Measurements from ENCODE around the gene FRMD4A.
"Not testable (repeated sequence)": the region's sequence is repeated elsewhere in the genome, so short reads cannot be mapped to it uniquely, and the experiment has no call there.

Gene FRMD4A

DNA sequence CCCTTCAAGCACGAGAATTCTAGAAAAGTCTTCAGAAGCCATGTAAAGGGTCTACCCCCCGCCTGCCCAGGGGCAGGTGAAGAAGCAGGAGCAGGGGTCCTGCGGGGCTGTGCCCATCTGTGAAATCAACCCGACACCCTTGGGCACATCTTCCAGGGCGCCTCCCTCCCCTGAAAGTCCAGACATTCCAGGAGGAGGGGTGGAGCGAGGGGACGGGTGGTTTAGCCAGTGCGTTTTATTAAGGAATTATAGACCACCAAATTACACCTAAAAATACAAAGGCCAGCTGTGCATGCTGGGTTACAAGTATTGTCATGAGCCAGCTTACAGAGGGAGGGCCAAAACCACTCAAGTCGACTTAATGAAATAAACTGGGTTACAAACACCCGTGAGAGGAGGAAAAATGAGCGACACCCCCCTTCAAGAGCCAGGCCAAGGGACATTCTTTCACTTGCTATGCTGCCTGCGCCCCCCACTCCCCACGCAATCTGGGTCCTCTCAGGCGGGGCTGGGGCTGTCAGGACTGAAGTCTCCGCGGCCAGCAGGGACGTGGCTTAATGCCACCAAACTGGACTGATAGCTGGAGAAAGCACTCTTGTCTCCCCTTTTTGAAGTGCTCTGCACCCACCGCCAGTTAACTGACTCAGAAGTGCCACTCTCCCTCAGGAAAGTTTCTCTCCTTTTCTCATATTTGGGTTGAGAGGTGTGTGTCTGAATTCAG, 360.3 kb downstream of the FRMD4A start:
- no peak for DNase-seq

DNA sequence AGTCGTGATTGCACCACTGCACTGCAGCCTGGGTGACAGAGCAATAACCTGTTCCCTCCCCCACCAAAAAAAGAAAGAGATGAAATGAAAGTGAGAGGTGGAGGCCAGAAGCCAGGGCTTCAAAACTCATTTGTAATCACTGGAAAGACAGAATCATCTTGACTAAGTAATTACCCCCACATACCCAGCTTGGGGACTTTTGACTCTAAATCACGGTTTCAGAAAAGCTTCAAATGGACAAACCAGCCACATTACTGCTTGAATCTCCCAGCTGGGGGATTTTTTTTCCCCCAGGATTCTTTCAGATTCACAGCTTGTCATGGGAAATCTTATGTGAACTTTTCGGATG, 361.0 kb downstream of the FRMD4A start:
- DNase-seq: no peak

DNA sequence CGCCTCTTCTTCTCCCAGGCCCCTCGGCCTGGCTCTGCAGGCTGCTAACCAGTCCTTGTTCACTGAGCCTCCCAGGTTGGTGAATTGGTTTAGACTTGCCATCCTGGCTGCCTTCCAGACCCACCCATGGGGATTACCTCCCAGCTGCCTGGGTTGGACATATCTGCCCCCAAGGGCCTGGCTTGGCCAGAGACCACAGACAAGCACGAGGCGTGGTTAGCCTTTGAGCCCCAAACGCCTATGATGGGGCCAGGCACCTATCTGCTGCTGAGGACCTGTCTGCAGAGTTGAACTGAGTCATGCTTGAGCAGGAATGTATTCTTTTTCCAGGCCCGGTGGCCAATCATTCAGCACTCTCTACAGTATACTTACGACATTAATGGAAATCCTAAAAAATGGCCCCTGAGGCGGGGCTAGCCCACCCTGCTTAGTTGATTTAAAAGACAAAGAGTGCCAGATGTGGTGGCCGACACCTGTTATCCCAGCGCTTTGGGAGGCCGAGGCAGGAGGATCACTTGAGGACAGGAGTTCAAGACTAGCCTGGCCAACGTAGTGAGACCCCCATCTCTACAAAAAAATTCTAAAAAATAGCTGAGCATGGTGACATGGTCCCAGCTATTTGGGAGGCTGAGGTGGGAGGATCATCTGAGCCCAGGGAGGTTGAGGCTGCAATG, 361.5 kb downstream of the FRMD4A start:
- DNase-seq: no peak

DNA sequence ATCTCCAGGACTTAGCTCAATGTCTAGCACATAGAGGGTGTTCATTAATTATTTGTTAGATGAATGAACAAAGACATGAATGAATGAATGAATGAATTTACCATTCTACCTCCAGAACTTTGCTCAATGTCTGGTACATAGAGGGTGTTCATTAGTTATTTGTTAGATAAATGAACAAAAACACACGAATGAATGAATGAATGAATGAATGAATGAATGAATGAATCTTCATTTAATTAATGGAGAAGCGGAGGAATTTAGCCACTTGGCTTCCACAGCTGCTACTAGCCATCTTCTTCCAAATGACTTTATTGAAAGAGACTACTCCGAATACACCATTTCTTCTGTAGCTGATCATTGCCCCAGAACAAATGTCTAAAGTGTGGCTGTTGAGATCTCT, 368.9 kb downstream of the FRMD4A start:
- no peak for DNase-seq

DNA sequence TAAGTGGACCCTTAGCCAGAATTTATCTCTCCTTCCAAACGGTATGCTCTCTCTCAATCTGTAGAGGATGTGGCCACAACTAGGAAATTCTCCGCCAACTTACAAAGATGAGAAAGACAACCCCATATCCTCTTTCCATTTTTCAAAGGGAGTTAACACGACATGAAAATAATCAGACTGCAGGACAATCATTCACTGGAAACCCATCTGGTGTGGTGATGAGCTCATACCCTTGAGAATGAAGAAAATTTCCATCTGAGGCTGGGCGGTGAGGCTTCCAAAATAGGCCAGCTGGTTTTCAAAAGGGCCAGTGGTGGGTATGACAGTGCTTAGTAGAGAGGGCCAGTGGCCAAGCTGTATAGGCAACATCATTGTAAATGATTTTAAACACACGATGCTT, 369.6 kb downstream of the FRMD4A start:
- no peak for DNase-seq

DNA sequence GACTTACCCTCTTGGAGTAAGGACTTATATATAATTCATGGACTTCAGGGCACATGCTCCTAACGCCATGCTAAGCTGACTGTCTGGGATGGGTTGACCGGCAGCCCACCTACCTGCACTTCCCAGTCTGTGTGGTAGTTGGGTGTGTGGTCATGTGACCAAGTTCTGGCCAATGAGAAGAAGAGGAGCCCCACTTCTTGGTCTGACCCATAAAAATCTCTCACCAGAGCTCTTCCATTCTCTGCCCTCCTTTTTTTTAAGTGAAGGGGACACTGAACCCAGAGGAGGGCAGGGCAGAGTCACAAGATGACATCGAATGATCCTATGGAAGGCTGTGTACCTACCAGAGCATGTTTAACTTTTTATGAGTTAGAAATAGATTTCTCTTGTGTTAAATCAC, 370.1 kb downstream of the FRMD4A start:
- DNase-seq: no peak

DNA sequence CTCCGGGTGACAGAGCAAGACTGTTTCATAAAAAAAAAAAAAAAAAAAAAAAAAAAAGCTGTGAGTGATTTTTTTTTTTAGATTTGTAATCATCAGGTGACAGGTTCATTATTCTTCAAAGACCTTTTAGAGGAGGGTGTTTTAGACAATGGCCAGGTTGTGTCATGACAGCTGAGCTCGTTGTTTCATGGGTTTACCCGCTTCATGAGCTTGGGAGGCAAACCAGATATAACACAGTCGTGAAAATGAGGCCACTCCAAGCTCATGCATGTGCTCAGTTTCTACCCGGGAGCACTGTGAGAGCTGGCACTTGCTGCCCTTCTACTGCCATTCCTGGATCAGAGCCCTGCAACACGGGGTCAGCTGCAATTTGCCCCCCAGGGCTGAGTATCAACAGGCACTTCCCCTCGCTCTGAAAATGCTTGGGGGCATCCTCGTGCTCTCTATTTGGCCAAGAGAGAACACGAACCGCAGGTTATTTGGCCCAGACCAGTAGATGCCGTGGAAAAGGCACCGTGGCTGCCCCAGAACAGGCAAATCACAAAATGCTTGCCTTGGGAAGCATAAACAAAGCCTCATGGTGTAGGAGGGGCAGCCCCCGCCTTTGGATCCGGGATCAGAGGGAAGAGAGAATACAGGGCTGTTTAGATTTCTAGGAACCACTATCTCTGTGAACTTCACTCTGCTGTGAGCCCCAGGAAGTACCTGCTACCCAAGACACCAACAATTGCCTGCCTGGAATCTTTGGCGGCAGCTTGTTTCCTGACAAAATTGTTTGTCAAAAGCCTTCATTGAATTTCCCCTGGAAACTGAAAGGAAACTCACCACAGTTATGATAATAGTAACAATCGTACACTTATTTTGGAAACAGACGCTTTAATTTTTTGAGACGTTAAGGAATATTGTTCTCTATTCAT, 371.0 kb downstream of the FRMD4A start:
- DNase-seq: no peak

DNA sequence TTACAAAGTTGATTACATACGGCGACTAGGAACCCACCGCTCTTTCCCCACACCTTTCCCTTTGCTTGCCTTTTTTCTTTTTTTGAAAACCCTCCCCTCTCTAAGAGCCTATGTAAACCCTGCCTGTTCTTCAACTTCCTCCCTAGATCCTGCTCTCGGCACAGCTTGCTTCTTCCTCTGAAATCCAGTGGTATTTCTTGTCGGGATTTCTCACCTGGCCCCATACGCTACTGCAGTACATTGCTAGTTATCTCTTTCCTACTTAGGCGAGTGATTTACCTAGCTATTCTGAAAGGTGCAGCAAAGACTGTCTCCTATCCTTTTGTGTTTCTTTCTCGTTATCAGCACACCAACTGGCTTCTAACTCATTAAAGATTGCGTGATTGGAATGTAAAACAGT, 372.9 kb downstream of the FRMD4A start:
- no peak for DNase-seq

DNA sequence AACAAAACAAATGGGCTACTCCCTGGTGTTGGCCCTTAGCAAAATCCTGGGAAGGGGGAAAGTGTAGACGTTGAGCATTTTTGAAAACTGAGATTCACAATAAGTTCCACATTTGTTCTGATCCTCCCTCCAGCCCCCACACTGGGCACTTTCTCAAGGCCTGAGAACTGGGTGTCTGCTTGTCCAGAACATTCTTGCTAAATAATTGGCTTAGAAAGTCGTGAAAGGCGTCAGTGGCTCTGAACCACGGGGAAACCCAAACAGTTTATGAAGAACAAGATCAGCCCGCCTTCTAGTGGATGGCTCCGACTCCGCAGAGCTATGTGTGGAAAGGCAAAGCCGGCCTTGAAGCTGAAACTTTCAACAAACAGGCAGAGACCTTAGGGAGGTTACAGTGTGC, 373.9 kb downstream of the FRMD4A start:
- no peak for DNase-seq

DNA sequence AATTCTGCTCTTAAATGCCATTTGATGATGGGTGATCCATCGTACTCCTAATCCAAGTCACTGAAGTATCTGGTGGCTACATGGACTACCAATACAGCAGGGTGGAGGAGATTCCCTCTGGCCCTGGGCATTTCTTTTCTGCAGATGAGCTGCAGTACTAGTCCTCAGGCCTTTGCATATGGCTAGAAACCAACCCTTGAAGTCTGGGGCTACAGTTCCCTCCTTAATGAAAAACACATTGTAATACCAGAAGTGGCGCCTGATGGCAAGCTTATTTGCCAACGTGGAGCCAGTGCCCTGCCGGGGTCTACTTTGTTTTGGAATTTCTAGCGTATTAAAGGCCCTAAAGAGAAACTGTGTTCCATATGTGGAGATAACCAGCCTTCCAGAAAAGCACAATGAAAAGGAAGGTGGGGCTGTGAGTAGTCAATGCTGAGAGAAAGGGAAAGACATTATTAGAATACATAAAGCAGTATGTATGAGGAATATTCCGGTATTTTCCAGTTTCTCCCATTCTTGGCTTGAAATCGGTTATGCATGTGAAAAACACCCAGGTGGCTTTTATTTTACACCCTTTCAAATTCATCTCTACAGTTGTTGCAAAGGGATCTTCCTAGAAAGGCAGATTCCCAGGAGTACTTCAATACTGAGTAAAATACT, 375.2 kb downstream of the FRMD4A start:
- DNase-seq: no peak

DNA sequence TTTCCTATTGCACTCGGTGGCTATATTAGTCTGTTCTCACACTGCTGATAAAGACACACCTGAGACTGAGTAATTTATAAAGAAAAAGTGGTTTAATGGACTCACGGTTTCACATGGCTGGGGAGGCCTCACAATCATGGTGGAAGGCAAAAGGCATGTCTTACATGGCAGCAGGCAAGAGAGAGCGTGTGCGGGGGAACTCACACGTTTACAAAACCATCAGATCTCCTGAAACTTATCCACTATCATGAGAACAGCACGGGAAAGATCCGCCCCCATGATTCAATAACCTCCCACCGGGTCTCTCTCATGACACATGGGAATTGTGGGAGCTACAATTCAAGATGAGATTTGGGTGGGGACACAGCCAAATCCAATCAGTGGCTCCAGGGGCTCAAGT, 376.5 kb downstream of the FRMD4A start:
- not testable (repeated sequence) for DNase-seq

DNA sequence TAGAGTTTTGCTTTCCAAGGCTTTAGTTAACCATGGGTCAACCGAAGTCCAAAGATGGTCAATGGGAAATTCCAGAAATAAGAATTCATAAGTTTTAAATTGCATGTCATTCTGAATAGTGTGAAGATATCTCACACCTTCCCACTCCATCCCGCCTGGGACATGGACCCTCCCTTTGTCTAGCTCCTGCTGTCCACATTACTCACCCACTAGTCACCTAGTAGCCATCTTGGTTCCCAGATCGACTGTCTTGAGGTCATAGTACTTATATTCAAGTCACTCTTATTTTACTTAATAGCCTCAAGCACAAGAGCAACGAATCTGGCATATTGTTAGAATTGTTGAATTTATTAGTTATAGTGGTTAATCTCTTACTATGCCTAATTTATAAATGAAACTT, 377.4 kb downstream of the FRMD4A start:
- no peak for DNase-seq

DNA sequence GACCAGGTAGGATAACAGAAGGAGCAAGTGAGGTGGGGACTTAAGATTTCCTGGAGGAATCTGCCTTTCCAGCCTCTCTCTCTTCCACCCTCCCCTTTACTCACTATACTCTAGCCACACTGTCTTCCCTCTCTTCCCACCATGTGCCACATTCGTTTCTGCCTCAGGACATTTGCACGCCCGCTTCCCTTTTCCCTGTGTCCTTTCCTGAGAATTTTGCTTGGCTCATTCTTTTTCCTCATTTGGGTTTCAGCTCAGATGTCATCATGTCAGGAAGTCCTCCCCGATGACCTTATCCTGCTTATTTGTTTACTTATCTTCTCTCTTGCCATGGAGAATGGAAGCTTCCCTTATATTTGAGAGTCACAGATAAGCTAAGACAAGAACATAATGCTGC, 380.2 kb downstream of the FRMD4A start:
- DNase-seq: no peak

DNA sequence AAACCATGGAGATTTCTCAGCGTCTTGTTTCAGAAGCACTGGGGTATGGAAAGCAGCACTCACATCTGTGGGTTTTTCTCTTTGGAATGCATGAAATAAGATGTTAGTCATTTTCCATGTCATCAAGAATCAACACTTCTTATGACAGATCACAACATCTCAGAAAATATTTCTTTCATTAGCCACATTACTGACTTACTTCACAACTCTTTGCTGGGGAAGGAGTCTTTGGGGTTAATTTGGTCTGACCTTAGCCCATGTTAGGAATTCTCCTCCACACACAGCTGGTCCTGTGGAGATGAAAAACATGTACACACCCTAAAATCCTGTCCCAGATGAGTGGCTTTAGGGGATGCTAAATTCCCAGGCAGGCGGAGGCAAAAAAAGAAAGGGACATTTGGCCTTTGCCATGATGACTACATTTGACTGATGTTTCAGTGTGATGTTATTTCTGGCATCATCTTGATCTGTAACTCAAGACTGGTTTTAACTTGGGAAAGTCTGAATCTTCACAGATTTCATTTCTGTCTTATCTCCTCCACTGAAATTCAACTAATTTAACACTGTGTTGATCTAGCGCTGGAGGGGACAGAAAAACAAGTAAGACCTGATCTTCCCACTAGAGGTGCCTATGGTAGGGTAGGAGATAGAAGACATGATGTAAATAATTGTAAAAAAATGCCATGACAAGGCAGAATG, 380.7 kb downstream of the FRMD4A start:
- no peak for DNase-seq

DNA sequence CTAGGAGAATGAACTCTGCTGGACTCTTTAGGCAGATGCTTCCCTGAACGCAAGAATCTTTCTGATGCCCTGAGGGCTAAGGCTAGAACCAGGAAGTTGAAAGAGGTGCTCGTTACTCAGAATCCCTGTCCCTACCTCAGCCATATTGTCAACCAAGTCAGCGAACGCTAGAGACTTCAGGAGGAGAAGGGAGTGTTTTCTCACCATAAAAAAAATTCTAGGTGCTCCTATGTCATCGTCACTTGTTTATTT, 384.6 kb downstream of the FRMD4A start:
- no peak for DNase-seq

DNA sequence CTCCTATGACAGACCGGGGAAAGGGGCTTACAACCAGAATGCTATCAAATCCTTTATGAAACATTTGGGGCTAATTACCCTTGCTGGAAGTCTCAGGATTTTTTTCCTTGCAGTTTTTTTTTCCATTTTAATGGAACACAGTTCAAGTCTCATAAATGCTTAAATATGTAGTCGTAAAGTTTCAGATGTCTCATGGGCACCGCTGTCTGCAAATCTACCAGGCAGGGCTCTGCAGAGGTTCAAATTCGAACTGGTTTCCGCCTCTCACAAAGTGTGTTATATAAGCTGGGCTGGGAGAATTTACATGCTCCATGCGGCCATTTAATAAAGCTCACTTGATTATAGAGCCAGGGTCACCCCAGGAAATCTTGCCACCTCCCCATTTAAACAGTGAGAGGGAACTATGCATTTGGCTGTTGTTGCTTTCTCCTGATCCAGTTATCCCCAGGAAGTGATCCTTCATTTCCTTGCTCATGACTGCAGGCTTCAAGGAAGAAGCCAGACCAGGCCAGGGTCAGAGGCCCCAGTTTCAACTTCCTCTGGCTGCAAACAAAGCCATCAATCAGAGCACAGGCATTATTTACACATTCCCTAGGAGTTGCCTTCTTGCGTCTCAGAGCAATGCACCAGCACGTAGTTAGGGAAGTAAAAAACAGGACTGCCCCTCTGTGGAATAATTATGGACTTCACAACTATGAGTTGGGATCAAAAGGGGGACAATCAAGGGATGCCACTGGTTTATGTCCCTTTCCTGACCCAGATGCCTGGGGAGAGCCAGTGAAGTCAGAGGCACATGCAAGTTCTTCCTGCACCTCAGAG, 385.1 kb downstream of the FRMD4A start:
- DNase-seq: no peak

DNA sequence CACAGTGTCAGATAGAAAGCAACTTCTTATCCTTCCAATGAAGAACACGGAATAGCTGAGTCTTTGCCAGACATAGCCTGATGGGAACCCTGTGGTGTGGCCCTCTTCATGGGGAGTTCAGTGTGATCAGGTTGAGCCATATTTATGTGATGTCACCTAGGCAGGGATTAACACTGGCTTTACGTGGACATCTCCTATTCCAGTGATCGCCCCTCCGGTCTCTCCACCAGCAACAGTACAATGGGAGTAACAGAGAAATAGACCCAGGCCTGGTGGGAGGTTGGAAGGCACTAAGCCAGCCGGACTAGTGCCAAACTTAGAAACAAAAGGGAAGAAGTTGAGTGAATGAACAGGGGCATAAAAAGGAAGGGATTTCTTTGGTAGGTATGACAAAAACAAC, 385.9 kb downstream of the FRMD4A start:
- DNase-seq: no peak

DNA sequence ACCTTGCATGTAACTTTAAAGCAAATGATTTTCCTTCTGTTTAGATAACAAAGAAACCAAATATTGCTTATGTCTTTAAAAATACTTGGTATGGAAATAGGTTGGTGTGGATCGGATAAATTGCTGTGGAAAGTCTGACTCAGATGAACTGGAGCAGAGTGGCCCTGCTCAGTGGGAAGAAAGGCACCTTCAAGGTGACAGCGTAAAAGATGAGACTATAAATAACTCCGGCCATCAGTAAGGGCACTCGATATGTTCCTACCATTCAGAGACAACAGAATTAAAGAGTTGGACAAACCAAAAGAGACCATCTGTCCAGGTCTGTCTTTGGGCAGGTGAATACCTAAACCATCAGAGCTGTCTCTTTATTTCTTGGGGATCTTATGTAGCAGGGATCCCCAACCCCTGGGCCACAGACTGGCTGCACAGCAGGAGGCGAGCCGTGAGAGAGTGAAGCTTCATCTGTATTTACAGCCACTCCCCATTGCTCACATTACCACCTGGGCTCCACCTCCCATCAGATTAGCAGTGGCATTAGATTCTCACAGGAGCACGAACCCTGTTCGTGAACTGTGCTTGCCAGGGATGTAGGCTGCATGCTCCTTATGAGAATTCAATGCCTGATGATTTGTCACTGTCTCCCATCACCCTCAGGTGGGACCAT, 386.9 kb downstream of the FRMD4A start:
- DNase-seq: no peak

DNA sequence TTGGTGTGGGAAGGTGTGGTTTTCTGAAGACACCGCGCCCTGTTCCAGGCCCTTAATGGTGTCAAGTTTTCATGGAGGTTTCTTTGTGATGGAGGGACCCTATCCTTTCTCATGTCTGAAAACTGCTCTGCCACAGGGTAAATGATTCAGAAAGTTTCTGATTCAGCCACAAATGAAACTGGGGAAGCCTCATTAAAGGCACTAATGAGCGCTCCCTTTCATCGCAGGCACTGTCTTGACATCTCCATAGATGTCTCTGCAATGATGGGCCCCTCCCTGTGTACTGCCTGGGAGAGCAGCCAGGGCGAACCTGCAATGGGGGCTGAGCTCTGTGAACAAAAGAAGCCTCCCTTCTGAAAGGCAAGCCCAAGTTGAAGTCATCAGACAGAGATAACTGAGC, 388.7 kb downstream of the FRMD4A start:
- DNase-seq: no peak

DNA sequence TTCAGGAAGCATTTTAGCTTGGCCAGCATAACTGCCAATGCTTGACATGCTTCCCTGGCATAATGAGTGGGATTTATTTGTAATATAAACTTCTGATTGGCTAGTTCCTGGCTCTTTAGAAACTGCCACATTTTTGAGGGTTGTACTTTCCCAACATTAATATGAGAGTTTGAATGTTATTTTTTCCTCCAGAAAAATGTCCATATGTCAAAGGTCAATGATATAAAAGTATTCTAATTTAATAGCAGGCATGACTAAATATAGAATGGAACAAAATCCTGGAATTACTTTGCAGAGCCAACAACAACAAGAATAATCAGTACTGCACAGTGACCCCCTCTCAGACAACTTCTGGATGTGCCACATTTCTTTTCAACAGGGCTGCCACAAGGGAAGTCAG, 391.3 kb downstream of the FRMD4A start:
- DNase-seq: no peak

DNA sequence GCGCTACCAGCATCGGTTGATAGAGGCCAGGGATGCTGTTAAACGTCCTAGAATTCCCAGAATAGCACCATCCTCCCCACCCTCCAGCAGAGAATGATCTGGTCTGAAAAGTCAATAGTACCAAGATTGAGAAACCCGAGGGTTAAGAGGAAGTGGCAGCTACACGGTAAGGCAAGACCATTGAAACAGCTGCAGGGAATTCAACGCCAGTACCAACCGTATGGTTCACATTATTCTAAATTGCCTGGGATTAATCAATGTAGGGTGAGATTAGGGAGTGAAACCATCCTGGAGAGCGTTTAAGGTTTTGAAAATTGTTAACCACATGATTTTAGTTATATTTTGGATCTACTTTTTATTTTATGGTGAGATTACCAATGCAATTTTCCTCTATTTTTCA, 391.8 kb downstream of the FRMD4A start:
- DNase-seq: no peak

DNA sequence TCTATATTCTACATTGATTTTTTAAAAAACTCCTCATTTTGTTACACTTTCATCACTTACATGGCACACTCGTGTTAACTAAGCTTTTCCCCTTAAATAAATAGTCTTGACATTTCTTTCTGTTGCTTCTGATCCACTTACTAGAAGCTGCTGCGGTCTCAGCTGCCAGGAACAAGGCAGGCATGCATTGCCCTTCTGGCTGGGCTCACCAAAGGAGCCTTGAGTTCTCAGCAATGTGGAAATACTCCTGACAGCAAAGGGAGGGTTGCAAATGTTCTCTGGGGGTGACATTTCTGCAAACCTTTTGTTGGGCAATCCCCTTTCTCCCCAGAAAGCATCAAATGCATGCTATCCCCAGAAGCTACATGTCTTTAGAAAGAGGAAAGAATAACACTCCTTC, 393.9 kb downstream of the FRMD4A start:
- no peak for DNase-seq
